ENCODE measurements around the gene MMD2.
"Not testable (repeated sequence)": the region's sequence is repeated elsewhere in the genome, so short reads cannot be mapped to it uniquely, and the experiment has no call there.

DNA sequence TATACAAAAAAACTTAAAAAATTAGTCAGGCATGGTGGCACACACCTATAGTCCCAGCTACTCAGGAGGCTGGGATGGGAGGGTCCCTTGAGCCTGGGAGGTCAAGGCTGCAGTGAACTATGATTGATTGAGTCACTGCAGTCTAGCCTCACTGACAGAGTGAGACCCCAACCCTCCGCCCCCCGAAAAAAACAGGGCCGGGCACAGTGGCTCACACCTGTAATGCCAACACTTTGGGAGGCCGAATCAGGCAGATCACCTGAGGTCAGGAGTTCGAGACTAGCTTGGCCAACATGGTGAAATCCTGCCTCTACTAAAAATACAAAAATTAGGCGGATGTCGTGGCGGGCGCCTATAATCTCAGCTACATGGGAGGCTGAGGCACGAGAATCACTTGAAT is 13.5 kb upstream of the MMD2 start:
- TF ChIP-seq, protein P1, sequence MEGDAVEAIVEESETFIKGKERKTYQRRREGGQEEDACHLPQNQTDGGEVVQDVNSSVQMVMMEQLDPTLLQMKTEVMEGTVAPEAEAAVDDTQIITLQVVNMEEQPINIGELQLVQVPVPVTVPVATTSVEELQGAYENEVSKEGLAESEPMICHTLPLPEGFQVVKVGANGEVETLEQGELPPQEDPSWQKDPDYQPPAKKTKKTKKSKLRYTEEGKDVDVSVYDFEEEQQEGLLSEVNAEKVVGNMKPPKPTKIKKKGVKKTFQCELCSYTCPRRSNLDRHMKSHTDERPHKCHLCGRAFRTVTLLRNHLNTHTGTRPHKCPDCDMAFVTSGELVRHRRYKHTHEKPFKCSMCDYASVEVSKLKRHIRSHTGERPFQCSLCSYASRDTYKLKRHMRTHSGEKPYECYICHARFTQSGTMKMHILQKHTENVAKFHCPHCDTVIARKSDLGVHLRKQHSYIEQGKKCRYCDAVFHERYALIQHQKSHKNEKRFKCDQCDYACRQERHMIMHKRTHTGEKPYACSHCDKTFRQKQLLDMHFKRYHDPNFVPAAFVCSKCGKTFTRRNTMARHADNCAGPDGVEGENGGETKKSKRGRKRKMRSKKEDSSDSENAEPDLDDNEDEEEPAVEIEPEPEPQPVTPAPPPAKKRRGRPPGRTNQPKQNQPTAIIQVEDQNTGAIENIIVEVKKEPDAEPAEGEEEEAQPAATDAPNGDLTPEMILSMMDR (conservative IDR thresholded peaks at IDR 0.05; ENCODE audit: low read length) = not testable (repeated sequence)
- not testable (repeated sequence) for TF ChIP-seq EZH2phosphoT487 (IDR thresholded peaks at IDR 0.05; ENCODE audit: borderline replicate concordance)

Measured in Loucy (cell line).